CD4-positive, alpha-beta T cell treated with Interleukin-15 for 4 hours (primary cell): ENCODE results near the gene RAPGEF1.
A peak's percentile ranks its signal among the peaks of the same experiment; 100 is the strongest.

ENCODE experiments used
- DNase-seq: peaks from one replicate; pipeline ENCODE4 v3.0.0-alpha.2; 2020; ENCODE audit warnings: low spot score

RAPGEF1 gene

GRCh38 chr9:131731237-131731636 lies 8.6 kb downstream of the RAPGEF1 start:
- DNase-seq: no peak

DNA sequence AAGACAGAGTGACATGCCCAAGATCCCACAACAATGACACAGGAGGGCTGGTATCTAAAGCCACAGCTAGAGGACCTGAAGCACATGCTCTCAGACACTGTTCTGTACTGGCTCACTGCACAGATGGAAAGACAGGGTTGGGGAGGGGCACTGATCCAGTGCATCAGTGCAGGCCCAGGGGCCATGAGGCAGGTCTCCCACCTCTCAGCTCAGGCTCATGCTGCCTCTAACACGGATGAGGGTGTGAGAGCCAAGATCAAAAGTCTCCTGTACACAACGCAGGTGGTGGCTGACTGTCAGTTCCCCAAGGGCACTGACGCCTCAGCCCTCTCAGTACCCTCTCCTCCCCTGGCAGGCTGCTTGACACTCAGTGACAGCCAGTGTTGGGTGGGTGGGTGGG lies 10.9 kb downstream of the RAPGEF1 start:
- DNase-seq: no peak

- no peak for DNase-seq
Observed at GRCh38 chr9:131728546-131728910, 11.3 kb downstream of the RAPGEF1 start.

DNA sequence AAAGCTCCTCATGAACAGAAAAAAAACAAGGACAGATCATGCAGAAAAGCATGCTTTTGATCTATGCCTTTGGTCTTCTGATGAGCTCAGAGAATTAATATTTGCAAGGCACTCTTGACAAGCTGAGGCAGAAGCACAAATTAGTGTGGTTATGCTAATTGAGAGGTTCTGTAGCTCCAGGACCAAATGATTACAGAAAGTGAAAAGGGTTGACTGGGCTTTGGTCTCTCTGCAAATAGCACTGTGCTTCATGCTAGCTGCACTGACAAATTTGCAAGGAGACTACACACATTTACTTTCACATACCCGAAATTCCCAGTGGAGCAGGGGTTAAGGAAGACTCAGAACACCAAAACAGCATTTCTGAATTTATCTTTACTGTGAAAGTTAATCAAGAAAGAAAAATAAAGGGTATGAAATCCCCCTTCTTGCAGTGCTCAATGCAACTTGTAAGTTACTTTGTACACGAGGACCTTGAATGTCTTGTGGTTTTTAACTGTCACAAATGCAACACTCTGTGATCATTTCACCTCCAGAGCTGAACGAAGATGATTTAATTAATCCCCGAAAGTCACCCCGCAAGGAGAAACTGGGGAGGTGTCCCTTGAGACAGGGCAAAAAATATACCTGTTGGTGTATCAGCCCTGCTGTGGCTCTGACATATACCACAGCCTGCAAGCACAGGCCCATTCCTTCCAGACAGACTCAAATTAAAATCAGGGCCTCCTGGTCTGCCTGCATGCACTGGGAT lies 11.9 kb downstream of the RAPGEF1 start:
- DNase-seq: no peak

- no peak for DNase-seq
Observed at GRCh38 chr9:131727184-131727759, 12.6 kb downstream of the RAPGEF1 start.

DNA sequence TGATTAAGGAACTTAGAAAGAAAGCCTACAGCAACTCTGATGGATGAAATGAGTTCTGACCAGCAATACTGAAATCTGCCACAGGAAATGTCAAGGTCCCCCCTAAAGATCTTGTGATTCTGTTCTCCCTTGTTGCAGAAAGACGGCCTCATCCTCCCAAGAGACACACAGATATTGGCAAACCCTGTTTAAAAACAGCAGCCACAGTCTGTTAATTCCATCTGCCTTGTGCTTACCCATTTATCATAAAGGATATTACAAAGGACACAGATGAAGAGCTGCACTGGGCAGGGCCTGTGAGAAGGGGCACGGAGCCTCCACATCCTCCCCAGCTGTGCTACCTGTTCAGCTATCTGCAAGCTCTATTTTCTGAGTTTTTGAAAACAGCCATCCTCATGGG lies 15.2 kb downstream of the RAPGEF1 start:
- DNase-seq: no peak

GRCh38 chr9:131723632-131724031 lies 16.2 kb downstream of the RAPGEF1 start:
- no peak for DNase-seq

DNA sequence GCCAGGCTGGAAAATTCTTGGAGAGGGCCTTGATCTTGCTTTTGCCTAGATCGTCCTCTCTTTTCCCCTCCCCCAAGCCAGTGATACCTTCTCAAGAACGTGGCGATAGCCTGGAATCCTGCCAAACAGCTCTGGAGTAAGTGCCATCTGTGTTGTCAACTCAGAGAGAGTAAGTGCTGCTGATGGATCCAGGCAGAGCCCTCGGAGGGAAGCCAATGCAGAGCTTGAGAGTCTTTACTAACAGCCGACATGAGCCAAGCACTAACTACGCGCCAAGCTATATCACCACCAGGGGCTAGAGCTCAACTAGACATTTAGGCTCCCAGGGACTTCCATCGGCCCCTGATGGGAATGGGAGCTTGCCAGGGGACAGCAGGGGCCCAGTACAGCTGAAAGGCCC lies 17.6 kb downstream of the RAPGEF1 start:
- DNase-seq: no peak

- DNase-seq: no peak
Observed at GRCh38 chr9:131721076-131721475, 18.8 kb downstream of the RAPGEF1 start.

- no peak for DNase-seq
Observed at GRCh38 chr9:131720330-131720729, 19.5 kb downstream of the RAPGEF1 start.

DNA sequence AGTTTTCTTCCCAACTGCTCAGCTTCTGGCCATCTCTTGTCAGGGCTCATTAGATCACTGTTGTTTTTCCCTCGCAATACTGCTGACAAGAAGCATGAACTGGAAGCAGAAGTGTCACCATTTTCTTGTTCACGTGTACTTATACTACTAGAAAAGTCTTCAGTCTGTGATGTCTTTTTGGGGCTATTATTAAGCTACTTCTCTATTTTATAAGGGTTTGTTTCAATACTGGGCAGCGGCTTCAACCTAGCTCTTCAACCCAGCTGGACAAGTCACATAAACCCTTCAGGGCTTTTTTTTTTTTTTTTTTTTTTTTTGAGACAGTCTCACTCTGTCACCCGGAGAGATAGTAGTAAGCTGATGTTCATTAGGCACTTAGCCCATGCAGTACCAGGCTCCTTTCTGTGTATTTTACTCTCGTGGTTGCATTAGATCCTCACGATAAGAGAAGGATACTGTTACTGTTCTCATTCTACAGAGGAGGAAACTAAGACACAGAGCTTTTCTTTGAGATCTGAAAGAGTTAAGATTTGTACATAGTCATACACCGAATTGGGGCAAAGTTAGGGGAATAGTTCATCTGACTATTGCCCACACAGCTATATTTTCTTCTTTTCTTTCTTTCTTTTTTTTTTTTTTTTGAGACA lies 20.5 kb downstream of the RAPGEF1 start:
- DNase-seq: no peak

DNA sequence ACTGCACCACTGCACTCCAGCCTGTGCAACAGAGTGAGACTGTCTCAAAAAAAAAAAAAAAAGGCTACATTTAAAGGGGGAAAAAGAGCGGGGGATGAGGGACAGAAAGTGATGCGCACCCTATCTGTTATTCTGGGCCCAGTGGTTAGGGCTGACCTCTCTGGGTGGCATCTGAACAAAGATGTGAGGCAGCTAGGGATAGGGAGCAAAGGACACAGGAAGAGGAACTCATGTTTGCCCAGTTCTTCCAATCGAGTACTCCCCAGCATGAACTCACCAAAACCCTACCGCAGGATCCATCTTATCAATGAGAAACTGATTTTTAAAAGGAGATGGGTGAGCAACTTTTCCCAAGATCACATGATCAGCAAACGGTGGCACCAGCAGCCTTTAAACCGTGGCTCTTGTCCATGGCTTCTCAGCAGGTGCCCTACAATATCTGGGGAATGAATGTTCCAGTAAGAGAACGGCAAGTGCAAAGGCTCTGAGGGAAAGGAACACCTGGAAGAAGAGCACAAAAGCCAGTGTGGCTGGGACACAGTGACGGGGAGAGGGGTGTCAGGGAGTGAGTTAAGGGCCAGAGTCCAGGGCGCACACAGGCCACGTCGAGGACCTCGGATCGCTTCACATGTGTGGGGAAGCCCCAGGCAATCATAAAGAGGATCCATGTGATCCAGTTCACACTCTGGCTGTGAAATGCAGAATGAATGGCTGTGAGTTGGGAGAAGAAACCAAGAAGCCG lies 22.0 kb downstream of the RAPGEF1 start:
- no peak for DNase-seq

GRCh38 chr9:131715906-131716305 lies 24.0 kb downstream of the RAPGEF1 start:
- DNase-seq: no peak

GRCh38 chr9:131714821-131715220 lies 25.1 kb downstream of the RAPGEF1 start:
- DNase-seq: no peak

DNA sequence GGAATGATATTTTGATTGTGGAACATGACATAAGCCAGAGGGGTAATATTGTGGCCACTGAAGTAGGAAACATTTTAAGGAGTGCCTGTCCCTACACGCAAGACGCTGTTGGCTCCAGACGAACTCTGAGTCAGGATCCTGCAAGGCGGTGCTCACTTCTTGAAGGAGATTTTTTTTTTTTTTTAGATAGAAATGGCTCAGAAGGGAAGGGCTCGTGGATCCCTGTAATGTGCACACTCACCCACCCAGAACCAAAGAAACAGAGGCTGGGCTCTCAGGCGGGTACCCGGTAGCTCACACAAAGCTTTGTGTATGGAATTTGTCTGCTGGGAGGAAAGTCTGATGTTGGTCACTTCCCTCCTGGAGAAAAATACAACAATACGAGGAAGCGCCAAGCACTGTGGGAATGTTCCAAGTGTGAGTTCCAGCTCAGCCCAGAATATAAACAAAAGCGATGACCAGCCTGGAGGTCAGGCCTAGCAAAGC lies 25.7 kb downstream of the RAPGEF1 start:
- no peak for DNase-seq

DNA sequence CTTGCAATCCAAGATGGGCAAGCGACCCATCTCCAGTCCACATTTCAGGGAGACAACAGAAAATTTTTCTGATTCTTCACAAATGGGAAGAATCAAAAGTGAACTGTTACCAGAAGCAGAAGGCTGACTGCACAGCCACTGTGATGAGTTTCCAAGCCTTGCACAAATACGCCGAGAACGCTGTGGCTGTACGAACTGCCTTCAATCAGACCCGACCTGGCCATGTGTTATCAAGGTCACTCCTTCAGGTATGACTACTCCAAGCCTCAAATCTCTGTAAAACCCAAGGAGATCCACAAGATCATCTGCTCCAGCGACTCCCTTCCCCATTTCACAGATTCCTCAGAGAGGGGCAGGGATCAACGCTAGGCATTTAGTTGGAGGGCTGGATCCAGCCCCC lies 26.9 kb downstream of the RAPGEF1 start:
- DNase-seq: no peak

DNA sequence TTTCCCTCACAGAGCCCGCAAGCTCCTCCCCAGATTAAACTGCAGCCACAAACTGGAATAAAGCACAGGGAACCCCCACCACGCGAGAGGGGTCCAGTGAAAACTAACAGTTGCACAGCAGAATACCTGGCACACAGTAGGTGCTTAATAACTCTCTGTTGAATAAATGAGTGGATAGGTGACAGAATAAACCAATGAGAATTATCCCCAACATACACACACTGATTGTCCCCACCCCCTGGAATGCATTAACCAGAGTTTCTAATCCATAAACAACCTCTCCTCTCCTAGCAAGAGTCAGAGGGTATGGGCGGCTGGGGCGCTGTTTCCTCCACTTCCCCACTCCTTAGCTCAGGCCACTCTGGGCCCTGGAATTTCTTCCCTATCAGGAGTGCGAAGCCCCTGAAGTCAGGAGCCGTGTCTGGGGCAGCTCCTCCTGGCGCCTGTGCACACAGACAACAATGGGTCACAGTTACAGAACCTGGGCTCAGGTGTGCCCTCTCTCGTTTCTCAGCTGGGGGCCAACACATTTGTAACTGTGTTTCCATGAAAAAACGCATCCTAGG lies 27.6 kb downstream of the RAPGEF1 start:
- DNase-seq: no peak

GRCh38 chr9:131709771-131710431 lies 30.0 kb downstream of the RAPGEF1 start:
- DNase-seq: peak; percentile 73

DNA sequence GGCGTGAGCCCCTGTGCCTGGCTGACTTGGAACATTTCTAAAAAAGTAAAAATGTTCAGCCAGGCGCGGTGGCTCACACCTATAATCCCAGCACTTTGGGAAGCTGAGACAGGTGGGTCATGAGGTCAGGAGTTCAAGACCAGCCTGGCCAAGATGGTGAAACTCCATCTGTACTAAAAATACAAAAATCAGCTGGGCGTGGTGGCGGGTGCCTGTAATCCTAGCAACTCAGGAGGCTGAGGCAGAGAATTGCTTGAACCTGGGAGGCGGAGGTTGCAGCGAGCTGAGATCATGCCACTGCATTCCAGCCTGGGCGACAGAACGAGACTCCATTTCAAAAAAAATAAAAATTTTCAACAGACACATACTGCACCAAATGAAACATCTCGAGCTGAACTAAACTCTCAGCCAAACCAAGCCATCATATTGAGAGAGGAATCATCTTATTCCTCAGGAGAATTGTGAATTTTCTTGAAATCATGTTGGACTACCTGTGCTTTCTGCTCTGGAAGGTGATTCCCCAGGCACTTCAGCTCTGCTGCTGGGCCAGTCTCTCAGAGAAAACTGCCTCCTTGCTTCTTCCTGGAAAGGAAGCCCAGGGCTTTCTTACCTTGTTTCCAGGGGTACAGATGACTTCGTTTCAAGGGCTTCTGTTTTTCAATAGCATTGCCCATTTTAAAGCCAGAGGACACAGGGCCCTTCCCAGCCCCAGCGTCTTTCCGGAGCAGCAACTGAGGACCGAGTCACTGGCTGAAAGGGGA lies 30.7 kb downstream of the RAPGEF1 start:
- peak; percentile 33 for DNase-seq

GRCh38 chr9:131708226-131709002 lies 31.5 kb downstream of the RAPGEF1 start:
- DNase-seq: no peak
